Endothelial cell (in vitro differentiated cells): ENCODE measurements around the gene DOCK3. TPM values are rescaled to one million over a fixed set of nuclear protein-coding genes. Genes with fewer than 3 reads are reported as not detected.

ENCODE experiments used
- DNase-seq: peaks from one replicate; pipeline ENCODE4 v3.0.0; 2021; ENCODE audit warnings: low spot score
- H3K27ac Mint-ChIP-seq: one replicate; pipeline ENCODE4 v1.8.0; 2021; ENCODE audit warnings: mixed read lengths, inconsistent platforms; ENCODE audit not compliant: unreplicated experiment
- H3K27me3 Mint-ChIP-seq: one replicate; pipeline ENCODE4 v1.8.0; 2021; ENCODE audit warnings: mild to moderate bottlenecking, moderate library complexity, mixed read lengths, inconsistent platforms; ENCODE audit not compliant: unreplicated experiment
- H3K36me3 Mint-ChIP-seq: one replicate; pipeline ENCODE4 v1.8.0; 2021; ENCODE audit warnings: mild to moderate bottlenecking, low read depth, mixed read lengths, inconsistent platforms; ENCODE audit not compliant: unreplicated experiment
- H3K4me1 Mint-ChIP-seq: one replicate; pipeline ENCODE4 v1.8.0; 2021; ENCODE audit warnings: mild to moderate bottlenecking, mixed read lengths, inconsistent platforms; ENCODE audit not compliant: unreplicated experiment
- H3K4me3 Mint-ChIP-seq: one replicate; pipeline ENCODE4 v1.8.0; 2021; ENCODE audit warnings: mild to moderate bottlenecking, mixed read lengths, inconsistent platforms; ENCODE audit not compliant: unreplicated experiment
- H3K9me3 Mint-ChIP-seq: one replicate; pipeline ENCODE4 v1.8.0; 2021; ENCODE audit warnings: mixed read lengths, inconsistent platforms; ENCODE audit not compliant: unreplicated experiment
- total RNA-seq: library from RNA; stranded (reverse); fragmentation: NEBNext Ultra II Directional; extraction: Animal tissue kit (Norgen Biotek cat#: 25700); gene quantifications from one replicate; pipeline ENCODE4 v1.2.1, GENCODE V29; 2021; ENCODE audit not compliant: unreplicated experiment
- TF ChIP-seq, protein P1 (sequence below): fragments of 200-600 bp; sonication (generic); IDR thresholded peaks from one replicate; pipeline ENCODE4 v1.5.0; 2021; ENCODE audit warnings: antibody characterized with exemption; ENCODE audit not compliant: unreplicated experiment

The DOCK3 gene
- total RNA-seq, 1 donor from 2014 or later, result 1.3 TPM

DNA sequence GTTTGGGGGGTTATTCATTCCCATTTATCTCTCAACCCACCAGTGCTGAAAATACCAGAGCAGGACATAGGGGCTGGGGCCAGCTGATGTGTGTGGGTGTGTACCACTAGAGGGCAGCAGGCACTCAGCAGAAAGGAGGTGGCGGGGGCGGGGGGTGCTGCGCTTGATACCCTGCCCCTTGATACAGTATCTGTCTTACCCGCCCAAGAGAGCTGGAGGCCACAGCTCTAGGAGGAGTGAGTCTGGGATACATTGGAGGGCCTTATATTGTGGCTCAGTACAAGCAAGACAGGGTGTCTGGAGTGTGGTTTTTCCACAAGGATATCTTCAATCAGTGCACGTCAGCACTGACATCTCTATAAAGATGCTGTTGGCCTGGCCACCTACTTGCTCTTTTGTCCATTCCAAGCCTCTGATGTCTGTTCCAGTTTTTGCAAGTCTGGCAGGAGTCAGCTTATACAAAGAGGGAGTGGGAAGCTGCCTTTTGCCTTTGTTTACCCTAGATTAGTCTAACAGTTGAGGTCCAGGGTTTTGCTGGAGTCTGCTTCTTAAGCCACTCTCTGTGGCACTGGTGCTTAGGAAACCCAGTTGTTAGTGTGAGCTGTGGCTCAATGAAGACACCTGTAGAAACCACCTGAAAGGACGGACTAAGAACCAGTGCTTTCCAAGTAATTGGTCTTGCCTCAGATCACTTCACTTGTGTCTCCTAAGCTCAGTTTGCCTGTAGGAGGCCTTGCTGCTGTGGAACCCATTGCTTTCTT is 714.9 kb downstream of the DOCK3 start:
- Mint-ChIP-seq H3K4me1 (peaks cover 53% of the 10 kb centered on the region), H3K4me3 (no peak overlapping the region), H3K36me3 (peaks cover 38% of the 10 kb centered on the region), H3K9me3 (no peaks in the 10 kb centered on the region), H3K27me3 (peaks cover 20% of the 10 kb centered on the region), H3K27ac (no peak overlapping the region)
- DNase-seq, result peak; percentile 63
- TF ChIP-seq, protein P1, sequence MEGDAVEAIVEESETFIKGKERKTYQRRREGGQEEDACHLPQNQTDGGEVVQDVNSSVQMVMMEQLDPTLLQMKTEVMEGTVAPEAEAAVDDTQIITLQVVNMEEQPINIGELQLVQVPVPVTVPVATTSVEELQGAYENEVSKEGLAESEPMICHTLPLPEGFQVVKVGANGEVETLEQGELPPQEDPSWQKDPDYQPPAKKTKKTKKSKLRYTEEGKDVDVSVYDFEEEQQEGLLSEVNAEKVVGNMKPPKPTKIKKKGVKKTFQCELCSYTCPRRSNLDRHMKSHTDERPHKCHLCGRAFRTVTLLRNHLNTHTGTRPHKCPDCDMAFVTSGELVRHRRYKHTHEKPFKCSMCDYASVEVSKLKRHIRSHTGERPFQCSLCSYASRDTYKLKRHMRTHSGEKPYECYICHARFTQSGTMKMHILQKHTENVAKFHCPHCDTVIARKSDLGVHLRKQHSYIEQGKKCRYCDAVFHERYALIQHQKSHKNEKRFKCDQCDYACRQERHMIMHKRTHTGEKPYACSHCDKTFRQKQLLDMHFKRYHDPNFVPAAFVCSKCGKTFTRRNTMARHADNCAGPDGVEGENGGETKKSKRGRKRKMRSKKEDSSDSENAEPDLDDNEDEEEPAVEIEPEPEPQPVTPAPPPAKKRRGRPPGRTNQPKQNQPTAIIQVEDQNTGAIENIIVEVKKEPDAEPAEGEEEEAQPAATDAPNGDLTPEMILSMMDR, result peak; percentile 73

DNA sequence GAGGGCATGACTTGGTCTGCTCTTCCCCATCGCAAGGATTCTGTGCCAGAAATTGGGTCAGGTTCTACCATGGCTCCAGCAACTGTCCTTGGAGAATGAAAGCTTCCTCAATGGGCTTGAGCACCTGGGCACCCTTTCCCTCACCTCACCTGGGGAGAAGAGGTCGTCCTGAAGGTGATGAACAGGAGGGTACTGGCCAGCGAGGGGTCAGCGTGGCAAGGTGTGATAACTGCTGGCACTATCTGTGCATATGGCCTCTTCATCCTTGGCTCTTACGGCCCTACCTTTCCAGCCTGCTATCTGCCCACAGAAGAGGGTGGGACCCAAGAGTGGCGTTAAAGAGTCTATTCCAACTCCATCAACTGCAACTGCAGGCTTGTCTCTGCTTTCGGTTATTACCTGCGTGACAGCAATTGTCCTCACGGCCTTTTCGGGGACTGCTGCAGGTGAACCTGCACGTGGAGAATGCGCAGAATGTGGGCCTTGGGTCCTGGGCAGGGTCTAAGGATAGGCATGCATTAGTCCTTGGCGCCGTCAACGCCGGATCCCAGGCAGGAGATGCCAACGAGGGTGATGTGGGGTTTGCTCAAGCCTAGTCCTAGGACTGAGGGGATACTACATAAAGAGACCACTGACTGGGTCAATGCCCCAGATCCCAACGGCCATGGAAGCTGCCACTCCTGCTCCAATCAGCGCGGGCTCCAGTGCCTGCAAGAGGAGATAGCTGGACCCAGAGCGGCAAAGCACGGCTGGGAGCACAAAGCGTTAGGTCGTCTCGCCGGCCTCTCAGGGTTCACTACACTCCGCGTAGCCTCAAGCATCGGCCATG is 715.7 kb downstream of the DOCK3 start:
- H3K4me3 Mint-ChIP-seq, result peak overlapping the region; percentile 80
- H3K27ac Mint-ChIP-seq, result peak overlapping the region; percentile 36
- H3K27me3 Mint-ChIP-seq, result peaks cover 19% of the 10 kb centered on the region
- H3K36me3 Mint-ChIP-seq, result peaks cover 45% of the 10 kb centered on the region
- DNase-seq, result no peak
- no peaks in the 10 kb centered on the region for H3K9me3 Mint-ChIP-seq
- H3K4me1 Mint-ChIP-seq, result peaks cover 60% of the 10 kb centered on the region
- TF ChIP-seq, protein P1, result peak; percentile 70

DNA sequence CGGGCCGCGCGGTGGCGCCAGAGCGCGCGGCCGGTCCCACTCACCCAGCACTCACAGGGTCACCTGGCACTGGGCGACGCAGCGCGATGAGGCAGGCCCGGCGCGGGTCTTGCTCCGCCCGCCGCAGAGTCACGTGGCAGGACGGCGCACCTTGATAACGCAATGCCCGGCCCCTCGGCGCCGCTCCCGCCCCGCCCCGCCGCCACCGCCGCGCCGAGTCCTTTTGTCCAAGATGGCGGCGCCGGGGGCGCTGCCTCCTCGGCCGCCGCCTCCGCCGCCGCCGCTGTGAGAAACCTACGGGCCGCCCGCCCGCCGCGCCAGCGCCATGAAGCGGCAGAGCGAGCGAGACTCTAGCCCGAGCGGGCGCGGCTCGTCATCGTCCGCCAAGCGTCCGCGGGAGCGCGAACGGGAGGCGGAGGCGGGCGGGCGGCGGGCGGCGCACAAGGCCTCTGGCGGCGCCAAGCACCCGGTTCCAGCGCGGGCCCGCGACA is 716.4 kb downstream of the DOCK3 start, which contains the start of gene RBM15B:
Gene RBM15B (plus strand): TSS at position 211 of the 491 bp plus-strand sequence. CDS start 115 bp downstream, at position 326.
- H3K27ac Mint-ChIP-seq, result peak within 1 kb of the TSS; percentile 78
- H3K4me1 Mint-ChIP-seq, result peaks cover 59% of the 10 kb centered on the region
- TF ChIP-seq, protein P1, result peak; percentile 30
- H3K9me3 Mint-ChIP-seq, result no peaks in the 10 kb centered on the region
- DNase-seq, result peak; percentile 98
- peaks cover 39% of the 10 kb centered on the region for H3K36me3 Mint-ChIP-seq
- H3K4me3 Mint-ChIP-seq, result peak within 1 kb of the TSS; percentile 90
- H3K27me3 Mint-ChIP-seq, result peaks cover 19% of the 10 kb centered on the region

DNA sequence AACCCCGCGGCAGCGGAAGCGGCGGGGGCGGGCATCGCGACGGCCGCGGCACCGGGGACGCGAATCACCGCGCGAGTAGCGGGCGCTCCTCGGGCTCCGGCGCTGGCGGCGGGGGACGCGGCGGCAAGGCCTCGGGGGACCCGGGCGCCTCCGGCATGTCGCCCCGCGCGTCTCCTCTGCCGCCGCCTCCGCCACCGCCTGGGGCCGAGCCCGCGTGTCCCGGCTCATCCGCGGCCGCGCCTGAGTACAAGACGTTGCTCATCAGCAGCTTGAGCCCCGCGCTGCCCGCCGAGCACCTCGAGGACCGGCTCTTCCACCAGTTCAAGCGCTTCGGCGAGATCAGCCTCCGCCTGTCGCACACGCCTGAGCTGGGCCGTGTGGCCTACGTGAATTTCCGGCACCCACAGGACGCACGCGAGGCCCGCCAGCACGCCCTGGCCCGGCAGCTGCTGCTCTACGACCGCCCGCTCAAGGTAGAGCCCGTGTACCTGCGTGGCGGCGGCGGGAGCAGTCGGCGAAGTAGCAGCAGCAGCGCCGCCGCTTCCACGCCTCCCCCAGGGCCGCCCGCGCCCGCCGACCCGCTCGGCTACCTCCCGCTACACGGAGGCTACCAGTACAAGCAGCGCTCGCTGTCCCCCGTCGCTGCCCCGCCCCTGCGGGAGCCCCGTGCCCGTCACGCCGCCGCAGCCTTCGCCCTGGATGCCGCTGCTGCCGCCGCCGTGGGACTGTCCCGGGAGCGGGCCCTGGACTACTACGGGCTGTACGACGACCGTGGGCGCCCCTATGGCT is 717.0 kb downstream of the DOCK3 start:
- peaks cover 59% of the 10 kb centered on the region for H3K4me1 Mint-ChIP-seq
- peak; percentile 30 for DNase-seq

More for the DNA sequence above, 717.0 kb downstream of the DOCK3 start:
- H3K4me3 Mint-ChIP-seq, result peak overlapping the region; percentile 90
- peak overlapping the region; percentile 78 for H3K27ac Mint-ChIP-seq
- H3K9me3 Mint-ChIP-seq, result no peaks in the 10 kb centered on the region
- peaks cover 39% of the 10 kb centered on the region for H3K36me3 Mint-ChIP-seq
- TF ChIP-seq, protein P1, result no peak
- H3K27me3 Mint-ChIP-seq, result peaks cover 16% of the 10 kb centered on the region
